HG03108 (cell line): ENCODE data around the gene SGSM1.
"Not testable (repeated sequence)": the region's sequence is repeated elsewhere in the genome, so short reads cannot be mapped to it uniquely, and the experiment has no call there.

ENCODE experiments used
- ATAC-seq: cut with Tn5 transposase; IDR thresholded peaks from one replicate; pipeline ENCODE4 v1.9.1; 2021; ENCODE audit warnings: moderate library complexity; ENCODE audit not compliant: unreplicated experiment

SGSM1 gene

GRCh38 chr22:24834845-24835570 is 29.0 kb downstream of the SGSM1 start:
- no peak for ATAC-seq

- no peak for ATAC-seq
These were observed 30.3 kb downstream of the SGSM1 start for GRCh38 chr22:24836282-24836681.

GRCh38 chr22:24837517-24837916 is 31.5 kb downstream of the SGSM1 start:
- ATAC-seq: not testable (repeated sequence)

GRCh38 chr22:24841261-24841660 is 35.2 kb downstream of the SGSM1 start:
- ATAC-seq: no peak

- no peak for ATAC-seq
These were observed 37.0 kb downstream of the SGSM1 start for GRCh38 chr22:24843048-24843447.

- ATAC-seq: no peak
These were observed 39.3 kb downstream of the SGSM1 start for GRCh38 chr22:24845041-24845898.

GRCh38 chr22:24847490-24847889 is 41.5 kb downstream of the SGSM1 start:
- no peak for ATAC-seq

GRCh38 chr22:24848559-24849168 is 42.7 kb downstream of the SGSM1 start:
- no peak for ATAC-seq

GRCh38 chr22:24855794-24856193 is 49.8 kb downstream of the SGSM1 start:
- ATAC-seq: no peak

GRCh38 chr22:24857576-24857975 is 51.6 kb downstream of the SGSM1 start:
- ATAC-seq: no peak

GRCh38 chr22:24859587-24859986 is 53.6 kb downstream of the SGSM1 start:
- ATAC-seq: no peak

- no peak for ATAC-seq
These were observed 59.5 kb downstream of the SGSM1 start for GRCh38 chr22:24865508-24865907.

- no peak for ATAC-seq
These were observed 61.5 kb downstream of the SGSM1 start for GRCh38 chr22:24867323-24868022.

- no peak for ATAC-seq
These were observed 63.0 kb downstream of the SGSM1 start for GRCh38 chr22:24868979-24869378.

- ATAC-seq: no peak
These were observed 65.7 kb downstream of the SGSM1 start for GRCh38 chr22:24871611-24872205.

- no peak for ATAC-seq
These were observed 67.2 kb downstream of the SGSM1 start for GRCh38 chr22:24873226-24873625.

- no peak for ATAC-seq
These were observed 70.0 kb downstream of the SGSM1 start for GRCh38 chr22:24875862-24876506.

GRCh38 chr22:24876700-24877099 is 70.7 kb downstream of the SGSM1 start:
- ATAC-seq: no peak

- no peak for ATAC-seq
These were observed 73.0 kb downstream of the SGSM1 start for GRCh38 chr22:24878969-24879368.

- ATAC-seq: no peak
These were observed 77.4 kb downstream of the SGSM1 start for GRCh38 chr22:24883432-24883831.
